Measurements from ENCODE around the gene VAC14.

DNA sequence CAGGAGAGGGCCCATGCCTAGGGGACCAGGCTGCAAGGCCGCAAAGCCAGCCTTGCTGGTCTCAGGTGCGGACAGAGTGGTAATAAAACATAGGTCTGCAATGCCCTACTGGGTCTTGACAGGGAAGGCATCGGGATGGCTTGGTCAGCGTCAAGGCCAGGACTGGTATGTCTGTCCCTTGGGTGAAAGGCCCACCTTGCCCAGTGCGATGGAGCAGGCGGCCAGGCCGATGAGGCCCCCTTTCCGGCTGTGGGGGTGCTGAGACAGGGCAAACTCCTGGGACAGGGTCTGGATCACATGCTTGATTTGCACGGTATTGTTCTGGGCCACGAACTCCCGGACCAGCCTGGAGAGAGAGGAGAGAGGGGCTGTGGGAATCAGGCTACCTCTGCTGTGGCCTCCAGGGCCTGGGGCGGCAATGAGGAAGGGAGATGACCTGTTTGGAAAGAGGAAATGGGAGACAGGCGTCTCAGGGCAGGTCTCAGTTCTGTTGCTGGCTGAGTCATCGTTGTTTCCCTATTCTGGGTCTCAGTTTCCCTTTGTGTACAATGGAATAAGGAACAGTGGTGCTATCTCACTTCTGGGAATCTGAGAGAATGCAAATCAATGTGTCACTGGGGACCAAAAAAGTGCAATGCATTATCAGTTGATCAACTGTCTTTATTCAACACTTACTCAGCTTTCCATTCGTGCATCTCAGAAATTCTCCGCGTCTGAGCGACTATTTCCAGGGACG, 14.8 kb downstream of the VAC14 start:
- TF ChIP-seq YY1 (IDR thresholded peaks at IDR 0.05; ENCODE audit: low read depth) (no peak), RXRA (IDR thresholded peaks at IDR 0.05; ENCODE audit: borderline replicate concordance, low read depth) (no peak), MAX (IDR thresholded peaks at IDR 0.05; ENCODE audit: low read depth) (no peak), REST (IDR thresholded peaks at IDR 0.05; ENCODE audit: low read depth, low read length) (no peak)
- TF ChIP-seq, protein P1, sequence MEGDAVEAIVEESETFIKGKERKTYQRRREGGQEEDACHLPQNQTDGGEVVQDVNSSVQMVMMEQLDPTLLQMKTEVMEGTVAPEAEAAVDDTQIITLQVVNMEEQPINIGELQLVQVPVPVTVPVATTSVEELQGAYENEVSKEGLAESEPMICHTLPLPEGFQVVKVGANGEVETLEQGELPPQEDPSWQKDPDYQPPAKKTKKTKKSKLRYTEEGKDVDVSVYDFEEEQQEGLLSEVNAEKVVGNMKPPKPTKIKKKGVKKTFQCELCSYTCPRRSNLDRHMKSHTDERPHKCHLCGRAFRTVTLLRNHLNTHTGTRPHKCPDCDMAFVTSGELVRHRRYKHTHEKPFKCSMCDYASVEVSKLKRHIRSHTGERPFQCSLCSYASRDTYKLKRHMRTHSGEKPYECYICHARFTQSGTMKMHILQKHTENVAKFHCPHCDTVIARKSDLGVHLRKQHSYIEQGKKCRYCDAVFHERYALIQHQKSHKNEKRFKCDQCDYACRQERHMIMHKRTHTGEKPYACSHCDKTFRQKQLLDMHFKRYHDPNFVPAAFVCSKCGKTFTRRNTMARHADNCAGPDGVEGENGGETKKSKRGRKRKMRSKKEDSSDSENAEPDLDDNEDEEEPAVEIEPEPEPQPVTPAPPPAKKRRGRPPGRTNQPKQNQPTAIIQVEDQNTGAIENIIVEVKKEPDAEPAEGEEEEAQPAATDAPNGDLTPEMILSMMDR (IDR thresholded peaks at IDR 0.05): no peak

Data from SK-N-SH (cell line).